ENCODE measurements around the gene DNAJB6.

Gene DNAJB6

GRCh38 chr7:157409753-157410727 is 73.2 kb downstream of the DNAJB6 start:
- DNase-seq (ENCODE audit: low spot score) = no peak

GRCh38 chr7:157410831-157411556 is 74.2 kb downstream of the DNAJB6 start:
- DNase-seq (ENCODE audit: low spot score) = no peak

DNA sequence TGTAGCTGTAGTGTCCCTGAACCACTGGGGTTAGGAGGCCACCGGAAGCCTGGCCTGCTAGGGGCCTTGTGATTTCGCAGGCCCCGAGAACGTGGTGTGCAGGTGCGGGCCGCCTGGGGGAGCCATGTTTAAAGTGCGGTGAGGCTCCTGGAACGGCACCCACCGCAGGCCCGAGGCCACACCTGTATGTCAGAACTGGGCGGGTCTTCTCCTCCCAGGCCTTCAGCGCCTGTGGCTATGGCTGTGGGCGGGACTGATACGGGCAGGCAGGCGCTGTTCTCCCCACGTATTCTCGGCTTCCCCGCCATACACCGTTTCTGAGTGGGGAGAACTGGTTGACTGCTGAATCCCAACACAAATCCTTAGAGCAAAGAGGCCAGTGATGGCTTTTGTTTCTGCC is 74.8 kb downstream of the DNAJB6 start:
- no peak for DNase-seq (ENCODE audit: low spot score)

DNA sequence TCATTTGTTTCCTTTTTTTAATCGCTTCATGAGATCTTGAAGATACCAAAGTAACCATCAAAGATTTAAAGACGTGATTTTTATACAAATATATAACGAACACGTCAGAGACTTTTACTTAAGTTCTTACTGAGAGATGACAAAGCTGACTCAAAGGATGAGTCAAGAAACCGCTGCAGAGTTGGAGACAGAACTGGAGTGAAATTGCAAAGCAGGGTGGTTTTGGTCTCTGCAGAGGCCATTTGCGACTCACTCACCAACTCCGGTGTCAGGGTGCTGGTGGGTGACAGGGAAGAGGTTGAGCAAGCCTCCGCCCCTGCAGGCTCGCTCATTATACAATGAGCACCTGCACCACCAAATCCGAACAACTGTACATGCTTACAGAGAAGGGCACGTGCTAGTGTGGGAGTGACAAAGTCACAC is 75.2 kb downstream of the DNAJB6 start:
- DNase-seq (ENCODE audit: low spot score) = no peak

- no peak for DNase-seq (ENCODE audit: low spot score)
Measured at GRCh38 chr7:157412491-157413180, 75.8 kb downstream of the DNAJB6 start.

- DNase-seq (ENCODE audit: low spot score) = no peak
Measured at GRCh38 chr7:157413881-157414701, 77.3 kb downstream of the DNAJB6 start.

GRCh38 chr7:157414702-157415096 is 77.9 kb downstream of the DNAJB6 start:
- DNase-seq (ENCODE audit: low spot score) = no peak

- DNase-seq (ENCODE audit: low spot score) = no peak
Measured at GRCh38 chr7:157415486-157415885, 78.7 kb downstream of the DNAJB6 start.

DNA sequence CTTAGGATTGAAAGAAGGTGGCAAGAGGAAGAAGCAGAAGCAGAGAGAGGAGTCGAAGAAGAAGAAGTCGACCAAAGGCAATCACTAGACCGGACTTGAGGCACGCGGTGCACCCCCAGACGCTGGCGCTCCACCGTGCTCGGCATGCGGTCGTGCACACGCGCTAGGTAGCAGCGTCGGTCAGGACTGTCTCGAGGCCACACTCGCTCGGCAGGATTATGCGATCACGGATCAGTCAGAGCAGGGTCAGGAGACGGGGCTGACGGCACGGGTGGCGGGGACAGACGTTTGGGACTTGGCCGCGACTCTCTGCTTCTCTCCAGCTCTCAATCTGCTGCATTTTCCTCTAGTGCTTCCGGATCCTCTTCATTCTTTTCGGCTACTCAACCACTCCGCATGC is 79.2 kb downstream of the DNAJB6 start:
- DNase-seq (ENCODE audit: low spot score) = no peak

GRCh38 chr7:157418204-157419034 is 81.6 kb downstream of the DNAJB6 start:
- DNase-seq (ENCODE audit: low spot score) = no peak

- no peak for DNase-seq (ENCODE audit: low spot score)
Measured at GRCh38 chr7:157419035-157419293, 82.2 kb downstream of the DNAJB6 start.

DNA sequence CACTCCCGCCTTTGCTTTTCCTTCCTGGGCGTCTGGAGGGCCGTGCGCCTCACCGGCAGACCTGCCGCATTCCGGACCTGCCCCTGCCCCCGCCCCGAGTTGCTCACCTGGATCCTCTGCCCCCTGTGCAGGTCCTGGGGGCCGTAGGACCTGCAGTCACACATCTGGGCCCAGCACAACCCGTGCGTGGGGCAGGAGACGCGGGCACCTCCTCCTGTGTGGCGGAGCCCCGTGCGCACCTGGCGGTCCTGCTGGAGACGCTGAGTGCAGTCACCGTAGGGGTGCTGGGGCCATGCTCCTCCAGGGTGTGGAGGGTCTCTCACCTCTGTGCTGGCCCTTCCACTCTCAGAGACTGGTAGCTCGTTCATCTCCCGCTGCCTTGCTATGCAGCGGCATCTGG is 85.5 kb downstream of the DNAJB6 start:
- no peak for DNase-seq (ENCODE audit: low spot score)

DNA sequence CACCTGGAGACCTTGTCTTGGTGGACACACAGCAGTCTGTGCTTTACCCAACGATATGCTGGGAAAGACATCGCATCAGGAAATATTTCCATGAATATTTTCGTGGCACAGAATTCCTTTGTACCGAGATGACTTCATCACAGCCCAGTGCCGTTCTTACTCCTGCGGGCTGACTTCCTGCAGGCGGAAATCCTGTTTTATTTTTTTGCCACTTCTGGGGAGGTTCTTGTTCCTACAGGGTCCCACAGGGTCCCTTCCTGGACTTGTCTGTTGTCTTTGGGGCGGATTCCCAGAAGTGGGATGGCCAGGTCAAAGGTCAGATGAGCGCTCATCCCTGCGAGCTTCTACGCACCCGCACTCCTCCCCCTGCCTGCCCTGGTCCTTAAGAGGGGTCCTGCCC is 86.5 kb downstream of the DNAJB6 start:
- no peak for DNase-seq (ENCODE audit: low spot score)

DNA sequence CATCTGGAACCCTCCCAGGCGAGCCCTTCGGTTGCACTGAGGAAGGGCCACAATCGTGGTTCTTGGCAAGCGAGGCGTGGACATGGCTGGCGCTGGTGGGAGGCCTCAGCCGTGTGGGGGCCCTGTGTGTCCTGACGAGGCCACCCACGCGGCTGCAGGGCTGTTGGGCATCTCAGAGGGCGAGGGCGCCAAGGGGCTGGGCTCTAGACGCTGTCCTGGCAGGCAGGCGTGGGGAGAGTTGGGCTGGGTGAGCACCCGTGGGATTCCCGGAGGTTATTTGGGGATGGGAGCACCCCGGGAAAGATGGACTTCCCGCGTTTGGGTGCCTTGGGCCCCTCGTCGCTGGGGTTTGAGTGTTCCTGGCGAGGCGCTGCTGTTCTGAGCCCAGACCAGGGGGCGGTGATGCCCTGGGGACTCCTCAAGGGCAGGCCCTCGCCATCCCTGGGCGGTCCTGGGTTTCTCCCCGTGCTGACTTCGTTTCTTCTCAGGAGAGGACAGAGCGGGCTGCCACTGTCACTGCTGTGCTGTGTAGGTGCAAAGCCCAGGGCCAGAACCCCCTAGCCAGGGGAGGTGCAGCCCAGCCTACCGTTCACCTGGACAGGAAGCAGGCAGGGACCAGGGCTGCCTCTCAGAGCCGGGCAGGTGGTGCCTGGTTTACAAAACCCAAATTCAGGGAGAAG is 87.2 kb downstream of the DNAJB6 start:
- DNase-seq (ENCODE audit: low spot score) = no peak

- no peak for DNase-seq (ENCODE audit: low spot score)
Measured at GRCh38 chr7:157425137-157425731, 88.4 kb downstream of the DNAJB6 start.

DNA sequence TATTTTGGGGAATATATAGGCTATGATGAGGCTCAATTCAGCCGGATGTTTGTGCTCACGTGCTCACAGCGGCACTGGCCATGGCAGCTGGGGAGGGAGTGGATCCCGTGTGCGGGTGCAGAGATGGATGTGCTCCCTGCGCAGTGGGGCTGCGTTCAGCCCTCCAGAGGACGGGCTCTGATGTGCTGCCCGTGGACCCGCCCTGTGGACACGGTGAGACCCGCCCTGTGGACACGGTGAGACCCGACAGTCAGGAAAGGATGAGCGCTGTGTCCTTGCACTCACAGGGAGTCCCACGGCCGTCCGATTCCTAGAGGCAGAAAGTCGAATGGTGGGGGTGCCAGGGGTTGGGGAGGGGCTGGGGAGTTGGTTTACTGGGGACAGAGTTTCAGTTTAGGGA is 89.0 kb downstream of the DNAJB6 start:
- no peak for DNase-seq (ENCODE audit: low spot score)

DNA sequence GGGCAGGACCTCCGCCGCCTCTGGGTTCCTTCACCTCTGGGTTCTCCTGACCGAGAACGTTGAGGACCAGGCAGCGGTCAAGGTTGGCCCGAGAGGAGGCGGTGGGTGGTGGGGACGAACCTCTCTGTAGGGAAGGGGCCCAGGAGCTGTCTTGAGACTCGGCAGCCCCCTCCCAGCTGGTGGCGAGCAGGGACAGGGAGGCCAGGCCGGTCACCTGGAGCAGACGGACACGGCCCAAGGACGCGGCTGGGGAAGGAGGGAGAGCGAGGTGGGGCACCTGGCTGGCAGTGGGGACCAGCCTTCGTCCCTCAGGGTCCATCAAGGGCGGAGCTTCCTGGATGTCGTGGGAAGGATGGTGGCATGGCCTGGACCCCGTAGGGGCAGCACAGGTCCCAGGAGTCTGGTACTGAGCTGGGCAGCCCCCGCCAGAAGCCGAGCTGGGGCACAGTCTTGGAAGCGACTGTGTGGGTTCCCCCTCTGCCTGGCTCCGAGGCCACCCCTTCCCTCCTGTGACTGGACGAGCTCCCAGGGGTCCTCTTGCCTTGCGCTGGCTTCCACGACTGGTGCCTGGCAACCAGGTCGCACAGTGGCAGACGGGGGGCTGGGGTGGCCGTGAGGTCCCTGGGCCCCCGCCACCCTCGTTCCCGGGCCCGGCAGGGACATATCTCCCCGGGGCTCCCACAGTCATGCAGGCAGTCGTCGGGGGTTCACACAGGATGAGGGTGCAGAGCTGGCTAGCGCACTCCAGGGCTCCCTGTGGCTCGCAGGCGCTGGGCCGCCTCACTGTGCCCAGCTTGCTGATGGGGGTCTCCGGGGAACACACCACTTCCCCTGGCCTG is 89.9 kb downstream of the DNAJB6 start:
- DNase-seq (ENCODE audit: low spot score) = no peak

DNA sequence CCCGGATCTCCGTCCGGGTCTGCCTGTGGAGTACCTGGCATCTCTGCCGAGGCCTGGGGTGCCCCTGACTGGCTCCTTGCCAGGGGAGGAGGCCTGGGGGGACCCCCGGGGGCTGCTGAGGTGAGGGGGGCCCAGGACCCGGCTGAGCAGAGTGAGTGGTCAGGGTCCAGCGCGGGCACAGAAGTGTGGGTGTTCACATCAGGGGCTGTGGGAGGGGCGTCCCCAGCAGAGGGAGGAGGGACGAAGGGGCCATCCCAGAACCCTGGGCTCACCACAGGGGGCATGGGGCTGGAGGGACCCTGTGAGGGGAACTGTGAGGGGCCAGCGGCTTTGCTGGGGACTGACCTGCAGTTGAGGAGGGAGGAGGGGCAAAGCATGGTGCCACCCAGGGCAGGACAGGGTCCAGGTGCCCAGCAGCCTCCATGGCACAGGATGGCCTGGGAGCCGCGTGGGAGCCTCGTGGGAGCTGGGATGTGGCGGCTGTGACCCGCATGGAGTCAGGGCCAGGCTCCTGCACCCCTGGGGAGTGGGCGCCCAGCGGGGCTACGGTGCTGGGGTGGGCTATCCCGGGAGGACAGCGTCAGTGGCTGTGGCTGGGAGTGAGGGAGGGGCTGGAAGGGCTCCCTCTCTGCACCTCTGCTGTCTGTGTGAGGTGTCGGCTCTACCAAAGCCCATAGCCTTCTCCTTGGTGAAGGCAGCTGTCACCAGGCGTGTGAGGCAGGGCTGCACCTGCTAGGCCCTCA is 91.2 kb downstream of the DNAJB6 start:
- DNase-seq (ENCODE audit: low spot score) = no peak

Measured in COLO829 (cell line).